SK-N-SH (cell line): ENCODE results near the gene ETV6.

Source experiments
- GABPA ChIP-seq: IDR thresholded peaks from 2 replicates; pipeline ENCODE4 v1.4.0; 2012; ENCODE audit warnings: low read depth, mild to moderate bottlenecking
- GATA2 ChIP-seq: sonication (generic); formaldehyde crosslinking; IDR thresholded peaks from 2 replicates; pipeline ENCODE4 v1.5.0; 2020; ENCODE audit warnings: mild to moderate bottlenecking, missing genetic modification reagents
- JUND ChIP-seq: IDR thresholded peaks from 2 replicates; pipeline ENCODE4 v1.4.0; 2012
- RAD21 ChIP-seq: IDR thresholded peaks from 2 replicates; pipeline ENCODE4 v1.6.1; 2012; ENCODE audit warnings: mild to moderate bottlenecking, low read length
- RFX5 ChIP-seq: IDR thresholded peaks from 2 replicates; pipeline ENCODE4 v1.6.1; 2012; ENCODE audit warnings: mild to moderate bottlenecking, improper control_type of control experiment, low read length
- SMC3 ChIP-seq: IDR thresholded peaks from 2 replicates; pipeline ENCODE4 v1.6.1; 2012; ENCODE audit warnings: low read depth, low read length, improper control_type of control experiment
- YY1 ChIP-seq: IDR thresholded peaks from 2 replicates; pipeline ENCODE4 v1.4.0; 2012; ENCODE audit warnings: low read depth, mild to moderate bottlenecking
- TF ChIP-seq, protein P1 (sequence below): fragments of 200-600 bp; sonication (generic); IDR thresholded peaks from 2 replicates; pipeline ENCODE4 v1.6.1; 2017; ENCODE audit warnings: antibody characterized with exemption, mild to moderate bottlenecking, moderate library complexity
- TF ChIP-seq, protein P2 (sequence below): IDR thresholded peaks from 2 replicates; pipeline ENCODE4 v1.6.1; 2012; ENCODE audit warnings: mild to moderate bottlenecking, low read depth, low read length, moderate library complexity
- TF ChIP-seq, protein P3 (sequence below): IDR thresholded peaks from 2 replicates; pipeline ENCODE4 v1.4.0; 2012; ENCODE audit warnings: low read depth

DNA sequence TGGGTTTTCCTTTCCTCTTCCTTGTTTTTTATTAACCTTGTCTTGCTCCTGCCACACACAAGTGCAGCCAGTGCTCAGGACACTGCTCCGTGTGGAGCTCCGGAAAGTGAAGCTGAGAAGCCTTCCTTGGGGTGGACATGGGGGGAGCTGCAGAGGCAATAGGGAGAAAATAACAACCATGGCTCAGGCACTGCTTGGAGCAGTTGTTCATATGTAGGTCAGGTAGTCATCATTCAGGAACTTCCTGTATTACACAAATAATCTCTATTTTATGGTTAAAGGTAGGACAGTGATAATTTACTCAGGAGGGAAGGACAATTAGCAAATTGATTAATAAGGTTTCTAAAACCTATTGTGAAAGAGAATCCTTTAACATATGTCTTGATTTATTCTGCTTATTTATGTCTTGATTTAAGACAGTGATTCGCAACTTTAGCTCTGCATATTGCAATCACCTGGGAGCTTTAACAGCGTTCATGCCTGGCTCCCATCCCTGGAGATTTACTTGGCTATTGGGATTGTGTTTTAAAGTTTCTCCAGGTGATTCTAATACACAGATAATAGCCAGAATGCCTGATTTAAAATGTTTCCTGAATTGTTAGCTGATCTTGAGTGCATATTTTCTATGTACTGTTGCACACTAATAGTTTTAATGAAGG is 92.1 kb downstream of the ETV6 start:
- TF ChIP-seq, protein P1, sequence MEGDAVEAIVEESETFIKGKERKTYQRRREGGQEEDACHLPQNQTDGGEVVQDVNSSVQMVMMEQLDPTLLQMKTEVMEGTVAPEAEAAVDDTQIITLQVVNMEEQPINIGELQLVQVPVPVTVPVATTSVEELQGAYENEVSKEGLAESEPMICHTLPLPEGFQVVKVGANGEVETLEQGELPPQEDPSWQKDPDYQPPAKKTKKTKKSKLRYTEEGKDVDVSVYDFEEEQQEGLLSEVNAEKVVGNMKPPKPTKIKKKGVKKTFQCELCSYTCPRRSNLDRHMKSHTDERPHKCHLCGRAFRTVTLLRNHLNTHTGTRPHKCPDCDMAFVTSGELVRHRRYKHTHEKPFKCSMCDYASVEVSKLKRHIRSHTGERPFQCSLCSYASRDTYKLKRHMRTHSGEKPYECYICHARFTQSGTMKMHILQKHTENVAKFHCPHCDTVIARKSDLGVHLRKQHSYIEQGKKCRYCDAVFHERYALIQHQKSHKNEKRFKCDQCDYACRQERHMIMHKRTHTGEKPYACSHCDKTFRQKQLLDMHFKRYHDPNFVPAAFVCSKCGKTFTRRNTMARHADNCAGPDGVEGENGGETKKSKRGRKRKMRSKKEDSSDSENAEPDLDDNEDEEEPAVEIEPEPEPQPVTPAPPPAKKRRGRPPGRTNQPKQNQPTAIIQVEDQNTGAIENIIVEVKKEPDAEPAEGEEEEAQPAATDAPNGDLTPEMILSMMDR = no peak
- TF ChIP-seq, protein P2, sequence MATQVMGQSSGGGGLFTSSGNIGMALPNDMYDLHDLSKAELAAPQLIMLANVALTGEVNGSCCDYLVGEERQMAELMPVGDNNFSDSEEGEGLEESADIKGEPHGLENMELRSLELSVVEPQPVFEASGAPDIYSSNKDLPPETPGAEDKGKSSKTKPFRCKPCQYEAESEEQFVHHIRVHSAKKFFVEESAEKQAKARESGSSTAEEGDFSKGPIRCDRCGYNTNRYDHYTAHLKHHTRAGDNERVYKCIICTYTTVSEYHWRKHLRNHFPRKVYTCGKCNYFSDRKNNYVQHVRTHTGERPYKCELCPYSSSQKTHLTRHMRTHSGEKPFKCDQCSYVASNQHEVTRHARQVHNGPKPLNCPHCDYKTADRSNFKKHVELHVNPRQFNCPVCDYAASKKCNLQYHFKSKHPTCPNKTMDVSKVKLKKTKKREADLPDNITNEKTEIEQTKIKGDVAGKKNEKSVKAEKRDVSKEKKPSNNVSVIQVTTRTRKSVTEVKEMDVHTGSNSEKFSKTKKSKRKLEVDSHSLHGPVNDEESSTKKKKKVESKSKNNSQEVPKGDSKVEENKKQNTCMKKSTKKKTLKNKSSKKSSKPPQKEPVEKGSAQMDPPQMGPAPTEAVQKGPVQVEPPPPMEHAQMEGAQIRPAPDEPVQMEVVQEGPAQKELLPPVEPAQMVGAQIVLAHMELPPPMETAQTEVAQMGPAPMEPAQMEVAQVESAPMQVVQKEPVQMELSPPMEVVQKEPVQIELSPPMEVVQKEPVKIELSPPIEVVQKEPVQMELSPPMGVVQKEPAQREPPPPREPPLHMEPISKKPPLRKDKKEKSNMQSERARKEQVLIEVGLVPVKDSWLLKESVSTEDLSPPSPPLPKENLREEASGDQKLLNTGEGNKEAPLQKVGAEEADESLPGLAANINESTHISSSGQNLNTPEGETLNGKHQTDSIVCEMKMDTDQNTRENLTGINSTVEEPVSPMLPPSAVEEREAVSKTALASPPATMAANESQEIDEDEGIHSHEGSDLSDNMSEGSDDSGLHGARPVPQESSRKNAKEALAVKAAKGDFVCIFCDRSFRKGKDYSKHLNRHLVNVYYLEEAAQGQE = no peak
- no peak for TF ChIP-seq GABPA
- TF ChIP-seq, protein P3, sequence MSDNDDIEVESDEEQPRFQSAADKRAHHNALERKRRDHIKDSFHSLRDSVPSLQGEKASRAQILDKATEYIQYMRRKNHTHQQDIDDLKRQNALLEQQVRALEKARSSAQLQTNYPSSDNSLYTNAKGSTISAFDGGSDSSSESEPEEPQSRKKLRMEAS = no peak
- no peak for TF ChIP-seq YY1
- no peak for TF ChIP-seq GATA2 (CRISPR knock-in tag)
- no peak for TF ChIP-seq JUND
- no peak for TF ChIP-seq RAD21
- no peak for TF ChIP-seq RFX5
- no peak for TF ChIP-seq SMC3
